HG03097 (cell line): ENCODE measurements around the gene MRPL52.

Source experiments
- ATAC-seq: cut with Tn5 transposase; IDR thresholded peaks from one replicate; pipeline ENCODE4 v1.9.1; 2021; ENCODE audit not compliant: unreplicated experiment, low FRiP score

Gene MRPL52

GRCh38 chr14:22878271-22879246 lies 48.9 kb downstream of the MRPL52 start:
- no peak for ATAC-seq

GRCh38 chr14:22882064-22882463 lies 52.4 kb downstream of the MRPL52 start:
- no peak for ATAC-seq

- ATAC-seq, result no peak
Observed at GRCh38 chr14:22882529-22883172, 53.0 kb downstream of the MRPL52 start.

GRCh38 chr14:22883173-22883976 lies 53.7 kb downstream of the MRPL52 start, which contains the start of gene REM2:
Gene REM2 (plus strand): TSS chr14:22883222. CDS start chr14:22883288, 66 bp downstream.
- no peak for ATAC-seq

GRCh38 chr14:22884076-22884737 lies 54.5 kb downstream of the MRPL52 start:
- no peak for ATAC-seq
